K562 (cell line): Measurements from ENCODE around the gene CDPF1. TPM values are rescaled to one million over a fixed set of nuclear protein-coding genes. Genes with fewer than 3 reads are reported as not detected.

Source experiments
- ATAC-seq: fragments of 200-7000 bp; cut with Tn5 transposase; 3 replicates; pipeline ENCODE4 v1.9.1; 2020; ENCODE audit warnings: moderate library complexity
- Bru-seq: library from RNA; stranded (reverse); fragments of 400-500 nt; gene quantifications from one replicate; lab custom pipeline; 2021; lab: Mats Ljungman, UMichigan
- BruChase-seq, 2 experiments: library from RNA; stranded (reverse); fragments of 400-500 nt; gene quantifications; one replicate each; lab custom pipeline; 2021; lab: Mats Ljungman, UMichigan
- BruUV-seq: library from RNA; stranded (reverse); fragments of 400-500 nt; replicated peaks from 2 replicates; lab custom pipeline; 2021; lab: Mats Ljungman, UMichigan
- CTCF ChIA-PET: fragments of 300-600 bp; formaldehyde crosslinking; extraction: SDS; loops from one replicate; lab custom pipeline; 2021; ENCODE audit warnings: low intra/inter-chr PET ratio; lab: Yijun Ruan, JAX
- POLR2A ChIA-PET: fragments of 300-600, 350-650 bp; sonication (Branson Sonifier 250); formaldehyde crosslinking; extraction: SDS; loops from one replicate; lab custom pipeline; 2021; ENCODE audit warnings: antibody characterized with exemption, inconsistent platforms; lab: Yijun Ruan, JAX
- DNase-seq, 4 experiments: peaks; one replicate each; pipeline versions ENCODE4 v3.0.0 to v3.0.0-alpha.2; 2011 to 2018; ENCODE audit warnings: low spot score in 3 of 4, mixed read lengths in 3 of 4; ENCODE audit errors: extremely low read depth in 1 of 4
- FAIRE-seq: peaks from 2 replicates; lab custom pipeline; 2011; peaks lifted over from hg19 to GRCh38; lab: Jason Lieb, UNC
- H2AFZ ChIP-seq: 2 replicates; pipeline ENCODE4 v1.6.0; 2011; ENCODE audit warnings: low read depth, low read length, control low read depth, inconsistent platforms
- H3K27ac ChIP-seq: fragments of 200-600 bp; 3 replicates; pipeline ENCODE4 v1.8.0; 2011; ENCODE audit warnings: low read depth, mild to moderate bottlenecking, control low read depth, inconsistent platforms, low read length, moderate library complexity, mixed read lengths; ENCODE audit errors: extremely low read depth
- H3K27me3 ChIP-seq, 2 experiments: fragments of 300-600 bp in 1 of 2; 2 replicates in 1 of 2; 3 replicates in 1 of 2; pipeline versions ENCODE4 v1.6.0 to v1.8.0; 2011; ENCODE audit warnings: inconsistent platforms in 2 of 2, low read length in 2 of 2, mild to moderate bottlenecking in 1 of 2, mixed read lengths in 1 of 2, moderate library complexity in 1 of 2; ENCODE audit not compliant: control insufficient read depth in 2 of 2, insufficient read depth in 2 of 2
- H3K36me3 ChIP-seq: fragments of 300-600 bp; 3 replicates; pipeline ENCODE4 v1.8.0; 2011; ENCODE audit warnings: mild to moderate bottlenecking, low read length, inconsistent platforms; ENCODE audit not compliant: control insufficient read depth, insufficient read depth
- H3K4me1 ChIP-seq, 2 experiments: fragments of 200-600 bp in 1 of 2; replicated peaks in 1 of 2; 2 replicates in 1 of 2; 3 replicates in 1 of 2; pipeline versions ENCODE4 v1.5.1 to v1.8.0; 2011; ENCODE audit warnings: inconsistent platforms in 2 of 2, low read length in 2 of 2, mild to moderate bottlenecking in 1 of 2, mixed read lengths in 1 of 2, moderate library complexity in 1 of 2; ENCODE audit not compliant: control insufficient read depth in 2 of 2, insufficient read depth in 2 of 2
- H3K4me2 ChIP-seq: 2 replicates; pipeline ENCODE4 v1.6.1; 2011; ENCODE audit warnings: low read length, control low read depth, inconsistent platforms, mixed read lengths; ENCODE audit not compliant: insufficient read depth
- H3K4me3 ChIP-seq: fragments of 200-600 bp; sonication (generic), shearing (Covaris generic); 2 replicates; pipeline ENCODE4 v1.5.1; 2016; ENCODE audit warnings: control low read depth, inconsistent platforms
- H3K79me2 ChIP-seq: fragments of 200-600 bp; 3 replicates; pipeline ENCODE4 v1.8.0; 2011; ENCODE audit warnings: low read length, inconsistent platforms; ENCODE audit not compliant: control insufficient read depth, insufficient read depth
- H3K9ac ChIP-seq, 2 experiments: 2 replicates each; pipeline versions ENCODE4 v1.6.0 to v1.6.1; 2011; ENCODE audit warnings: low read depth in 2 of 2, low read length in 2 of 2, control low read depth in 1 of 2, inconsistent platforms in 1 of 2, mild to moderate bottlenecking in 1 of 2, mixed read lengths in 1 of 2; ENCODE audit not compliant: insufficient read depth in 1 of 2
- H3K9me1 ChIP-seq: one replicate; pipeline ENCODE4 v1.6.0; 2011; ENCODE audit warnings: inconsistent platforms, mild to moderate bottlenecking, low read length, moderate library complexity; ENCODE audit not compliant: control insufficient read depth, insufficient read depth
- H3K9me3 ChIP-seq: replicated peaks from 2 replicates; pipeline ENCODE4 v1.5.1; 2011; ENCODE audit warnings: low read depth, low read length, inconsistent platforms; ENCODE audit not compliant: control insufficient read depth, insufficient read depth
- H4K20me1 ChIP-seq: replicated peaks from 2 replicates; pipeline ENCODE4 v1.6.1; 2011; ENCODE audit warnings: low read length, inconsistent platforms, mixed read lengths; ENCODE audit not compliant: control insufficient read depth, insufficient read depth
- EP300 ChIP-seq: IDR thresholded peaks from 2 replicates; pipeline ENCODE4 v1.6.1; 2012; ENCODE audit warnings: low read length, improper control_type of control experiment
- ESRRB ChIP-seq: fragments of 250-450 bp; sonication (Bioruptor Pico); IDR thresholded peaks from 2 replicates; pipeline ENCODE4 v1.5.0; 2020; ENCODE audit warnings: mild to moderate bottlenecking, moderate library complexity, borderline replicate concordance
- FIP1L1 ChIP-seq: fragments of 200-400 bp; formaldehyde crosslinking; IDR thresholded peaks from 2 replicates; pipeline ENCODE4 v1.6.1; 2018; ENCODE audit warnings: mild to moderate bottlenecking, low read depth, low read length; ENCODE audit not compliant: poor library complexity, severe bottlenecking
- FOS ChIP-seq: IDR thresholded peaks from 3 replicates; pipeline ENCODE4 v1.6.1; 2011; ENCODE audit not compliant: insufficient read length; ENCODE audit errors: extremely low read depth
- GTF2F1 ChIP-seq: IDR thresholded peaks from 2 replicates; pipeline ENCODE4 v1.6.1; 2011; ENCODE audit warnings: low read depth, low read length, improper control_type of control experiment
- HDAC2 ChIP-seq: fragments of 450-650 bp; IDR thresholded peaks from 2 replicates; pipeline ENCODE4 v1.6.1; 2016; ENCODE audit warnings: mild to moderate bottlenecking
- HLTF ChIP-seq: fragments of 450-650 bp; IDR thresholded peaks from 2 replicates; pipeline ENCODE4 v1.6.1; 2016
- HMBOX1 ChIP-seq: sonication (generic); IDR thresholded peaks from 2 replicates; pipeline ENCODE4 v1.6.1; 2016
- MCM2 ChIP-seq: fragments of 450-650 bp; IDR thresholded peaks from 2 replicates; pipeline ENCODE4 v1.6.1; 2017; ENCODE audit warnings: low read depth, mild to moderate bottlenecking
- NELFE ChIP-seq: IDR thresholded peaks from 2 replicates; pipeline ENCODE4 v1.6.1; 2011; ENCODE audit warnings: mild to moderate bottlenecking; ENCODE audit not compliant: insufficient read depth, insufficient read length
- NR1H2 ChIP-seq: sonication (generic); formaldehyde crosslinking; IDR thresholded peaks from 2 replicates; pipeline ENCODE4 v1.4.0; 2020; ENCODE audit warnings: mild to moderate bottlenecking, missing genetic modification reagents
- RBM17 ChIP-seq: fragments of 200-400 bp; formaldehyde crosslinking; IDR thresholded peaks from 2 replicates; pipeline ENCODE4 v1.6.1; 2017; ENCODE audit warnings: low read depth, mild to moderate bottlenecking, low read length, borderline replicate concordance
- SMAD1 ChIP-seq: fragments of 150-350 bp; IDR thresholded peaks from 2 replicates; pipeline ENCODE4 v1.6.1; 2014; ENCODE audit warnings: low read length, low read depth; ENCODE audit not compliant: partially characterized antibody
- SNRNP70 ChIP-seq: fragments of 200-400 bp; formaldehyde crosslinking; optimal IDR thresholded peaks from 2 replicates; pipeline ENCODE3; 2017; ENCODE audit warnings: low read depth, low read length
- SRF ChIP-seq, 2 experiments: fragments of 250-450, 450-650 bp in 1 of 2; sonication (Bioruptor Pico) in 1 of 2; sonication (generic) in 1 of 2; formaldehyde crosslinking; IDR thresholded peaks; 2 replicates each; pipeline versions ENCODE4 v1.5.0 to v1.5.1; 2020 to 2022; ENCODE audit warnings: mild to moderate bottlenecking in 1 of 2, missing genetic modification reagents in 1 of 2
- YBX1 ChIP-seq: fragments of 450-650 bp; IDR thresholded peaks from 2 replicates; pipeline ENCODE4 v1.7.1; 2016; ENCODE audit warnings: mild to moderate bottlenecking
- ZNF143 ChIP-seq: sonication (generic); formaldehyde crosslinking; IDR thresholded peaks from 2 replicates; pipeline ENCODE4 v1.9.0; 2022; ENCODE audit warnings: mild to moderate bottlenecking, missing genetic modification reagents
- ZNF551 ChIP-seq: fragments of 250-450 bp; sonication (Bioruptor Pico); IDR thresholded peaks from 2 replicates; pipeline ENCODE4 v1.5.0; 2021; ENCODE audit warnings: mild to moderate bottlenecking, moderate library complexity
- ZNF695 ChIP-seq: fragments of 450-650 bp; formaldehyde crosslinking; IDR thresholded peaks from 2 replicates; pipeline ENCODE4 v1.4.0; 2020; ENCODE audit warnings: mild to moderate bottlenecking, moderate library complexity
- WGBS: fragments of 100-300 bp; shearing (Covaris generic); methylation state at CpG from one replicate; pipeline ENCODE4 v1.1.6; 2016; ENCODE audit warnings: low coverage, mixed read lengths; ENCODE audit not compliant: insufficient coverage; ENCODE audit errors: missing lambda C conversion rate; 5-methylcytosine and 5-hydroxymethylcytosine counted together
- in situ Hi-C: fragments of 300-500 bp; cut with MboI; formaldehyde crosslinking; loops from 4 replicates; pipeline ENCODE4 v1.15.0; 2018; ENCODE audit warnings: inconsistent platforms, mixed read lengths
- intact Hi-C: fragments of 100-400 bp; cut with micrococcal nuclease; formaldehyde crosslinking; loops from 2 replicates; pipeline ENCODE4 v1.14.2; 2022
- long read RNA-seq, 3 experiments: library from polyadenylated mRNA in 2 of 3; library from RNA in 1 of 3; unstranded in 2 of 3; stranded (forward) in 1 of 3; transcript quantifications; one replicate each; pipeline ENCODE4 v2.0.0, GENCODE V29; 2019 to 2022
- polyA minus RNA-seq, 3 experiments: library from RNA; depleted of rRNA, polyadenylated mRNA; stranded (reverse); fragments of >200 nt; gene quantifications; 2 replicates each; pipeline ENCODE4 v1.2.3, GENCODE V29; 2011
- polyA plus RNA-seq, 8 experiments: library from polyadenylated mRNA; depleted of rRNA in 4 of 8; stranded (reverse) in 5 of 8; unstranded in 3 of 8; fragments of >200 nt; fragmentation: Nextera tagmentation in 2 of 8; fragmentation: Illumina TruSeq in 1 of 8; extraction: Ambion mirVana in 2 of 8; extraction: Trizol in 1 of 8; gene quantifications; 2 replicates each; pipeline versions ENCODE4 v1.2.1 to v1.2.3, GENCODE V29; 2011 to 2014; ENCODE audit warnings: inconsistent platforms in 1 of 8, missing spikeins in 1 of 8
- total RNA-seq, 7 experiments: library from RNA; depleted of rRNA in 6 of 7; stranded (reverse); fragments of >200 nt in 6 of 7; fragmentation: Illumina TruSeq in 2 of 7; extraction: Trizol in 2 of 7; gene quantifications; 2 replicates each; pipeline versions ENCODE4 v1.2.1 to v1.2.3, GENCODE V29; 2011 to 2021; ENCODE audit warnings: low replicate concordance in 1 of 7

The CDPF1 gene
- total RNA-seq (2011; cell fraction: chromatin; rRNA removed; ENCODE audit: low replicate concordance): 5.4 and 14.5 TPM in 2 replicates
- 12.8 and 13.5 TPM in 2 replicates for total RNA-seq (2011; cell fraction: nucleolus; rRNA removed)
- 7.3 and 10.5 TPM in 2 replicates for total RNA-seq (2011; cell fraction: nucleoplasm; rRNA removed)
- total RNA-seq (2014; rRNA removed) (14.5 and 18.8 TPM in 2 replicates), total RNA-seq (2014; rRNA removed; fragmentation: Illumina TruSeq; extraction: Trizol) (4.6 and 4.9 TPM in 2 replicates), total RNA-seq (2015; rRNA removed; fragmentation: Illumina TruSeq; extraction: Trizol) (6.1 and 7.0 TPM in 2 replicates), total RNA-seq (2021) (10.2 and 11.1 TPM in 2 replicates), polyA plus RNA-seq (2011; rRNA removed) (9.1 and 13.4 TPM in 2 replicates), polyA plus RNA-seq (2014; fragmentation: Illumina TruSeq; extraction: Trizol) (10.6 and 11.5 TPM in 2 replicates), polyA plus RNA-seq (2014; fragmentation: Nextera tagmentation; extraction: Ambion mirVana) (1 to 10 TPM in 1 of 2 experiments, under 1 TPM in 1; 0.84 to 3.2 TPM), polyA plus RNA-seq (2014; rRNA removed) (19.2 and 19.5 TPM in 2 replicates), polyA minus RNA-seq (2011; rRNA and poly(A)+ RNA removed) (2.3 and 2.7 TPM in 2 replicates), Bru-seq, nascent RNA (percentile 61 among the genes with signal in this experiment), BruChase-seq, experiment 1, labeled RNA remaining after a 2-hour chase (percentile 56 among the genes with signal in this experiment), BruChase-seq, experiment 2, labeled RNA remaining after a 6-hour chase (percentile 55 among the genes with signal in this experiment)
- 12.6 and 16.5 TPM in 2 replicates for polyA plus RNA-seq (2011; cell fraction: cytosol; rRNA removed)
- polyA plus RNA-seq (2011; cell fraction: nucleus; rRNA removed): 31.9 and 35.6 TPM in 2 replicates
- 8.0 and 13.0 TPM in 2 replicates for polyA plus RNA-seq (2012)
- 2.5 and 2.8 TPM in 2 replicates for polyA minus RNA-seq (2011; cell fraction: cytosol; rRNA and poly(A)+ RNA removed)
- 3.9 and 4.2 TPM in 2 replicates for polyA minus RNA-seq (2011; cell fraction: nucleus; rRNA and poly(A)+ RNA removed)
- long read RNA-seq, experiment 1, partial matches to known transcripts: 2 of 17 reads
- long read RNA-seq, experiment 1, other reads (novel, unspliced or antisense): 11 of 17 reads
- long read RNA-seq, experiment 2, partial matches to known transcripts: 2 of 10 reads
- long read RNA-seq, experiment 2, other reads (novel, unspliced or antisense): 5 of 10 reads
- long read RNA-seq, experiment 3, partial matches to known transcripts: 2 of 11 reads
- long read RNA-seq, experiment 3, other reads (novel, unspliced or antisense): 2 of 11 reads

- intact Hi-C loops: no loop called here
- H3K9ac ChIP-seq: peak within 1 kb of the TSS; percentile 86 to 98
- no peaks in the 10 kb centered on the region for H3K36me3 ChIP-seq
- H3K4me2 ChIP-seq: peak within 1 kb of the TSS; percentile 89
- H3K4me3 ChIP-seq: peak within 1 kb of the TSS; percentile 71
- no peaks in the 10 kb centered on the region for H4K20me1 ChIP-seq
- BruUV-seq: TSS peak; percentile 65
- CTCF ChIA-PET: no interaction called here
- ATAC-seq (peak; percentile 95), FAIRE-seq (peak; percentile 93), DNase-seq (peak; percentile 88 to 90 (median 89))
- peaks cover 33% of the 10 kb centered on the region for H3K79me2 ChIP-seq
- WGBS: 1% methylated on average over 29 of the region's 89 CpGs
- no peaks in the 10 kb centered on the region for H3K9me3 ChIP-seq
- POLR2A ChIA-PET: interaction anchor here (0.9 to 2.3 kb wide), 4 partner anchors 9 to 18 kb away, joined by 3 to 12 read pairs (median 3); partner anchors contain the start of gene TTC38
- in situ Hi-C loops: no loop called here
- H3K9me1 ChIP-seq: no peaks in the 10 kb centered on the region
- H3K27me3 ChIP-seq: no peaks in the 10 kb centered on the region
- peaks cover 12 to 40% of the 10 kb centered on the region in 2 experiments for H3K4me1 ChIP-seq
- peak within 1 kb of the TSS; percentile 87 for H3K27ac ChIP-seq
- peak within 1 kb of the TSS; percentile 83 for H2AFZ ChIP-seq
- 0 out of 2 replicates have a peak, but pooled peaks have one; percentile 46 for TF ChIP-seq GTF2F1
- no peak for TF ChIP-seq ESRRB (CRISPR knock-in tag)
- TF ChIP-seq EP300: no peak
- TF ChIP-seq ZNF695: no peak
- TF ChIP-seq SNRNP70: no peak
- no peak for TF ChIP-seq HDAC2
- TF ChIP-seq HMBOX1: no peak
- TF ChIP-seq HLTF: no peak
- TF ChIP-seq FOS: no peak
- TF ChIP-seq SMAD1: no peak
- TF ChIP-seq ZNF551 (CRISPR knock-in tag): no peak
- TF ChIP-seq RBM17: no peak
- no peak for TF ChIP-seq MCM2
- no peak for TF ChIP-seq ZNF143 (CRISPR knock-in tag)
- TF ChIP-seq NELFE: no peak
- TF ChIP-seq YBX1: no peak
- TF ChIP-seq SRF (CRISPR knock-in tag; IDR thresholded peaks at IDR 0.05): no peak
- TF ChIP-seq NR1H2 (CRISPR knock-in tag): no peak
- TF ChIP-seq FIP1L1: peak; percentile 28
Measured at GRCh38 chr22:46250035-46250782, at the start of gene CDPF1. CDPF1 (minus strand) TSS chr22:46250293; CDS start chr22:46248284, 2,009 bp downstream.
